Brain microvascular endothelial cell (primary cell): ENCODE data around the gene SLCO2A1.

Source experiments
- DNase-seq: peaks from one replicate; pipeline ENCODE4 v3.0.0-alpha.2; 2020
- H3K27ac ChIP-seq: fragments of 250-450 bp; sonication (Bioruptor Pico); 2 replicates; pipeline ENCODE4 v1.5.1; 2020; ENCODE audit warnings: mild to moderate bottlenecking, moderate library complexity
- H3K27me3 ChIP-seq: fragments of 250-450 bp; sonication (Bioruptor Pico); replicated peaks from 2 replicates; pipeline ENCODE4 v1.5.1; 2020; ENCODE audit warnings: mild to moderate bottlenecking
- H3K36me3 ChIP-seq: fragments of 250-450 bp; sonication (Bioruptor Pico); replicated peaks from 2 replicates; pipeline ENCODE4 v1.5.1; 2020; ENCODE audit warnings: mild to moderate bottlenecking
- H3K4me3 ChIP-seq: 2 replicates; pipeline ENCODE4 v1.5.1; 2011; ENCODE audit warnings: low read depth, mild to moderate bottlenecking, control low read depth, low read length, moderate library complexity
- CTCF ChIP-seq: IDR thresholded peaks from 2 replicates; pipeline ENCODE4 v1.5.1; 2011; ENCODE audit warnings: low read depth, mild to moderate bottlenecking, moderate library complexity, low read length, control low read depth, inconsistent platforms; ENCODE audit errors: missing control alignments
- in situ Hi-C: cut with HindIII; loops from 2 replicates; pipeline ENCODE4 v1.10.0; 2017; ENCODE audit warnings: low sequenced_read_pairs, low pct_ligation_motif_present

Gene SLCO2A1

GRCh38 chr3:133891662-133892378 is 137.9 kb downstream of the SLCO2A1 start:
- Histone ChIP-seq H3K27ac (no peak overlapping the region), H3K27me3 (peaks cover 13% of the 10 kb centered on the region), H3K36me3 (no peaks in the 10 kb centered on the region), H3K4me3 (no peak overlapping the region)
- in situ Hi-C loops: no loop called here
- no peak for DNase-seq
- TF ChIP-seq CTCF: no peak

GRCh38 chr3:133890972-133891644 is 138.6 kb downstream of the SLCO2A1 start:
- Histone ChIP-seq H3K36me3 (no peaks in the 10 kb centered on the region), H3K27ac (no peak overlapping the region), H3K27me3 (peaks cover 8% of the 10 kb centered on the region), H3K4me3 (no peak overlapping the region)
- DNase-seq: no peak
- no peak for TF ChIP-seq CTCF
- in situ Hi-C loops: no loop called here

- in situ Hi-C loops: no loop called here
- H3K27ac ChIP-seq: no peak overlapping the region
- no peak overlapping the region for H3K4me3 ChIP-seq
- no peak for TF ChIP-seq CTCF
- H3K27me3 ChIP-seq: peaks cover 6% of the 10 kb centered on the region
- H3K36me3 ChIP-seq: no peaks in the 10 kb centered on the region
- DNase-seq: no peak
Measured at GRCh38 chr3:133890037-133890436, 139.7 kb downstream of the SLCO2A1 start.

GRCh38 chr3:133888726-133889340 is 140.9 kb downstream of the SLCO2A1 start:
- H3K27me3 ChIP-seq: no peaks in the 10 kb centered on the region
- no peaks in the 10 kb centered on the region for H3K36me3 ChIP-seq
- in situ Hi-C loops: no loop called here
- no peak for TF ChIP-seq CTCF
- no peak for DNase-seq
- no peak overlapping the region for H3K4me3 ChIP-seq
- no peak overlapping the region for H3K27ac ChIP-seq

- no peak for TF ChIP-seq CTCF
- DNase-seq: no peak
- Histone ChIP-seq H3K4me3 (no peak overlapping the region), H3K36me3 (no peaks in the 10 kb centered on the region), H3K27me3 (no peaks in the 10 kb centered on the region), H3K27ac (no peak overlapping the region)
- in situ Hi-C loops: no loop called here
Measured at GRCh38 chr3:133887803-133888703, 141.7 kb downstream of the SLCO2A1 start.
